NCI-H2171 (cell line): ENCODE measurements around the gene CD58.

Experiments used
- DNase-seq: peaks from one replicate; lab custom pipeline; 2025; lab: John Stamatoyannopoulos, UW

The CD58 gene

DNA sequence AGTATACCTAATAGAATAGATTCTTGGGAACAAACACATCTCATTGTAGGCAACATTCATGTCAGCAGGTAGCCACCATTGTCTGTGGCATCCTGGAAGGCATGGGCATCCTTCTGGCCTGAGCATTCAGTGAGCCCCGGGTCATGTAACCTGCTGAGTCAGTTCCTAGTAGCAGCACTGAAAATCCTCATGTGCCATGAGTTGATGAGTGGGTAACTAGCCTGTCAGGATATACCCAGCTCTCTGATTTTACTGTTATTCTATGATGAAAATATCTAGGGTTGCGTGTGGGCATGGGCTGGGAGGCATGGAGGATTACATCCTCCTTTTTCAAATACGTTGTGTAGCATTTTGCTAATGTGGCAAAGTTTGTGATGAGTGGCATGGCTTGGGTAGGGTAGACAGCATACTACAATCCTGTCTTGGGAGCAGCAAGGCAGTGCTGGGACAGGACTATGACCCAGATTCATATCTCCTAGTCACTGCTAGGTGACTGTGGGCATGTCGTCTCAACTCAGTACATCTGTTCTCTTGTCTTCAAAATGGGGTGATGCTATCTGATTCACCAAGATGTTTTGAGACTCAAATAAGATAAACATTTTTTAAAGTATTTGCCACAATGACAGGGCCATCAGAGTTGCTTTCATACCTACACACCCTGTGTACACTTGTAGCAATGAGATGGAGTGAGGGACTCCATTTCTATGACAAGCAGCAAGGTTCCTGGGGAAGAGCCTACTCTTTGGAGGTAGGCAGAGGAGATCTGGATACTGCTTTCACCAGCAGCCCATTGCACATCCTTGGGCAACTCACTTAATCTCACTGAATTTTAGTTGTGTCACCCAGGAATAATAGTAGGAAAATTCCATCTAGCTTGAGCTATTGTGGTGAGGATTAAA lies 62.5 kb downstream of the CD58 start:
- no peak for DNase-seq

DNA sequence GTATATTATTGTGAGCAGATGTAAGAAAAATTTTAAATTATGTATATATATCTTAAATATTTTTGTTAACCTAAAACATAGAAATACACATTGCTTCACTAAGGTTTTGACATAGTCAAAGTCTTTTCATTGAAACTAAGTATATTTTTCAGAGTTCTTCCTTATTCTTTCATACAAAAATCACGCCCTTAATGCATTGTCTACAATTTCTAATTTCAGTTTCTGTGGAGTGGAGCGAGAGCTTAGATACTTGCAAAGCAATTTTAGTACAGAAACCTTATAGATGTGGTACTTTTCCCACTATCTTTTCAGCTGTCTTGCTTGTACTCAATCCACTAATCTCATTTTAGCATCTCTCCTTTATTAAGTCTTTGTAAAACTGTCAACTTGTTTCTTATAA lies 63.2 kb downstream of the CD58 start:
- no peak for DNase-seq

DNA sequence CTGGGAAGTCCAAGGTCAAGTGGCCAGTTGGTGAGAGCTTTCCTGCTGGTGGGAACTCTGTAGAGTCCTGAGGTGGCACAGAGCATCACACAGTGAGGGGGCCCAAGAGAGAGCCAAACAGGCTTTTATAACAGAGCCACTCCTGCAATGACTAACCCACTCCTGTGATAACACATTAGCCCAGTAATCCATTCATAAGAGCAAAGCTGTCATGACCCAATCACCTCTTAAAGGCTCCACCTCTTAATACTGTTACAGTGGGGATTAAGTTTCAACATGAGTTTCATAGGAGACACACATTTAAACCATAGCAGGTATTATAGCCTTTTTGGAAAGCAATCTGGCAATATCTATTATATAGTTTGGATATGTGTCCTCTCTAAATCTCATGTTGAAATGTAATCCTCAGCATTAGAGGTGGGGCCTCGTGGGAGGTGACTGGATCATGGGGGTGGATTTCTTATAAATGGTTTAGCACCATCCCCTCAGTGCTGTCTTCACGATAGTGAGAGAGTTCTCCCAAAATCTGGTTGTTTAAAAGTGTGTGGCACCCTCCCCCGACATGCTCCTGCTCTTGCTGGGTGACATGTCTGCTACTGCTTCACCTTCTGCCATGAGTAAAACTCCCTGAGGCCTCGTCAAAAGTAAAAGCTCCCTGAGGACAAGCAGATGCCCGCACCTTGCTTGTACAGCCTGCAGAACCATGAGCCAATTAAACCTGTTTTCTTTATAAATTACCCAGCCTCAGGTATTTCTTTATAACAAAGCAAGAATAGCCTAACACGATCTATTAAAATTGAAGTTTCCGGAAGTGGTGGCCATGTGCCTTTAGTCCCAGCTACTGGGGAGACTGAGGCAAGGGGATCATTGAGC lies 64.5 kb downstream of the CD58 start:
- DNase-seq, result no peak

GRCh38 chr1:116504308-116505156 lies 66.3 kb downstream of the CD58 start:
- no peak for DNase-seq

DNA sequence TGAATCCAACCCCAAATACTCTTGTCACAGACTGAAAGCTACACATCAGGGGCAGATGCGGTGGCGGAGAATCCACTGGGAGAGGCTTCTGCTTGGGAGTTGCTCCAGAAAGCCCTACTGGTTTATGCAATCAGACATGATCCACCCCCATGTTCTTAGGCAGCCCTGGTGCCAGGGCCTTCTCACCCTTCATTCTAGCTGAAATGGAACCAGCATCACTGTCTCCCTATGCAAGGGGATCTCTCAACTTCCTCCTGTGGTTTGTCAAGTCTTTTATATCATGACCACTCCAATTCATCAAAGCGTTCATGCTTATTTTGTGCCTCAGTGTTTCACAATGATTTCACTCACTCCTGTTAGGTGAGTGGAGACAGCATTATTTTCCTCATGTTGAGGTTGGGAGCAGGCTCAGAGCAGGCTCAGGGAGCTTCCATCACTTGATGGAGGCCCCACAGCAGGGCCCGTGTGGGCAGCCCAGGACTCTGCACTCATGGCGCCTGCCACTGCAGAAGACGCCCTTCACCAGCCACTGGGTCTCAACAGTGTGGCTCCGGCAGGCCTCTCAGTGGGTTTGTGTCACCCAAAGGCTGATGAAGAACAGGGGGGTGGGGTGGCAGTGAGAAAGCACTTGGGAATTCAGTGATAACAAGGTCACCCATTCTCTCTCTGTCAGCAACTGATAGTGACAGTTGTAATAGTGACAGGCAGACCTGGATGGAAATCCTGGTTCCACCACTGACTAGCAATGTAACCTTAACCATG lies 67.1 kb downstream of the CD58 start:
- no peak for DNase-seq

GRCh38 chr1:116502671-116503314 lies 68.0 kb downstream of the CD58 start:
- DNase-seq, result no peak

GRCh38 chr1:116501870-116502244 lies 69.0 kb downstream of the CD58 start:
- no peak for DNase-seq

- DNase-seq, result no peak
These were observed 69.5 kb downstream of the CD58 start for GRCh38 chr1:116501125-116501869.

GRCh38 chr1:116498789-116499628 lies 71.8 kb downstream of the CD58 start:
- DNase-seq, result peak; percentile 51

- DNase-seq, result no peak
These were observed 73.2 kb downstream of the CD58 start for GRCh38 chr1:116497656-116498055.

DNA sequence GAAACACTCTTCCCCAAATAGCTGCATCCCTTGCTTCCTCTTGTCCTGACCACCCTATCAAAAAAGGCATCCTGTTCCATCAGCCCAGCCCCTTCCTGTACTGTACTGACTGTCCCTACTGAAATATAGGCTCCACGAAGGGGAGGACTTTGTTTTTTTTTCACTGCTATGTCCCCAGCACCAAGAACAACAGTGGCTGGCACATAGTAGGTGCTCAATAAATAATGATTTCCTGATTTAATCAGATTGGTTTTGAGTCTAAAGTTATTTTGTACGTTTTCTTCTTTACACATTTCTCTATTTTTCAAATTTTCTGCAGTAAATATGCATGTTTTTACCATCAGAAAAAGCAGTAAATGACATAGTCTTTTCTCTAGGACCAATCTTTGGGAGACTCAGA lies 73.9 kb downstream of the CD58 start:
- DNase-seq, result no peak

DNA sequence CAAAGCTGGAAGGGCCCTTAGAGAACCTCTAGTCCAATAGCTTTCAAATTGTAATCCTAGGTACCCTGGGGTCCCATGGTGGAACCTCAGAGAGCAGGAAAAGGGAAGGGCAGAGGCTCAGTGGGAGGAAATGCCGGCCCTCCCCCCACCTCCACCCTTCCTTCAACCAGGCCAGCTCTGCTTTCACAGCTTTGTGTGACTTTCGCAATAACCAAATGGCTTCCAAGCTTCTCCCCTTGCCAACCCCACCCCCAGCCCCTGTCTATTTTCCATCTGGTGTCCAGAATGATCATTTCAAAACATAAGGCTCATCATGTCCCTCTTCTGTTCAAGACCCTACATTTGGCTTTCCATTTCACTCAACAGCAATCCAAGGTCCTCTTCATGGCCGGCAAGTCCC lies 74.4 kb downstream of the CD58 start:
- DNase-seq, result no peak

DNA sequence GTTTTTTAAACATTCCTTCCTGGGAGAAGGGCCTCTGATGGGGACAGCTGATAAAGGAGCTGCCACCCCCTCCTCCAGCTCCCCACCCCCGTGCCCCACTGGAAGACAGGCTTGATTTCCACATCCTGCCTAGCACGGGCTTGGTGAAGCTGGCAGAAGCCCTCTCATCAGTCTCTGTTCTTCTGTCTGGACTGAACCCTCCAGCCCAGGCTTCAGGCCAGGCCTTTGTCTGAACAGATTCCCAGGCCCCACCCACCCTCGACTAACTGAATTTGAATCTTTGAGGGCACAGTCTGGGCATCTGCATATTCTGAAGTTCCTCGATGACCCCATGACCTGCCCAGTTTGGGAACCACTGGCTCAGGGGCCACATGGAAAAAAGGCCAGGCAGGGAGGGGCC lies 75.3 kb downstream of the CD58 start:
- no peak for DNase-seq

DNA sequence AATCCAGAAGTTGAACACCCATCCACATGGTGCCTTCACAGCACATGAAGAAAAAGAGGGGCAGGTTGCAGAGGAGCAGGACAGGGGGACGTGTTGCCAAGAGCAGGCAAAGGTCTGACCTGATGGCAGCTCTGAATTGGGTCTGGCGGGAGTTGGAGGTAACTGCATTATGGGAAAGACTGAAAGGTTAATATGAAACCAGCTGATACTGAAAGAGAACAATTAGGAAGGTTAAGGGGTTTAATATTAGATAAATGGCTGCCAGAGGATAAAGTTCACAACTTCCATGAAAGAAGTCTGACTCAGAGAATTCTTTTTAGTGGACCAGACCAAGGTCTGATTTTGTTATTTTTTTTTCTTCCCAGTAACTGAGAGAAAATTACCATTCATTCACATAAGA lies 76.1 kb downstream of the CD58 start:
- DNase-seq, result no peak

- no peak for DNase-seq
These were observed 76.5 kb downstream of the CD58 start for GRCh38 chr1:116494353-116494692.

DNA sequence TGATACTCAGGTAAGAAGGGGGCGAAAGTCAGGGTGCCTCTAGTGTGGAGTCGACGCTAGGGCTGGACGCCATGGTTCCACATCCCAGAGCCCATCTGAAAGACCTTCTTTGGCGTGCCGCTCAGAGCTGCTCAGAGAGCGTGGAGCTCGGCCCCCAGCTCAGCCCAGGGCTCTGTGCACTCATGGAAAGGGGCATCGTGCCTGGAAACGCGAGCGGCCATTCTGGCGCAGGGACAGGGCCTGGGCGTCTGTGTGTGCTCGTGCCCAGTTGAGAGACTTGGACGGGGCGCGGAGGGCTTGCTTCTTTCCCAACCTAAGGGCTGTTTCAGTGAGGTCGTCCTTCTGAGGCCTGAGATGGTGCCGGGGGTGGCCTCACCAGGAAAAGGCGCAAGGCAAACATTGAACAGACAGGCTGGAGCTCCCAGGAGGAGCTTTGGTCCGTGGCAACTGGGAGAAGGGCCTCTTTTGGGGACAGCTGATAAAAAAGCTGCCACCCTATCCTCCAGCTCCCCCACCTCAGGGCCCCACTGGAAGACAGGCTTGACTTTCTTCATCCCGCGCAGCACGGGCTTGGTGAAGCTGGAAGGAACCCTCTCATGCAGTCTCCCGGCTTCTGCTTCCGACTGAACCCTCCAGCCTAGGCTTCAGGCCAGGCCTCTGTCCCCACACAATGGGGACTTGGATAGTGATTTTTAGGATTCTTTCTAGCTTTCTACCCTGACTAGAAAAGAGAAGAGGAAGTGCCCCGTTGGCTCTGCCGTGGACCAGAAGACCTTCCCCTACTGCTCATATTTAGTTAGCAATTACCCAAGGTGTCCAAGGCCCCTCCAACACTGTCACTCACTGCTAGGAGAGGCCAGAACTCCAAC lies 77.1 kb downstream of the CD58 start:
- no peak for DNase-seq

- no peak for DNase-seq
These were observed 77.8 kb downstream of the CD58 start for GRCh38 chr1:116493036-116493435.

GRCh38 chr1:116492358-116492811 lies 78.4 kb downstream of the CD58 start:
- DNase-seq, result no peak
